HG02973 (cell line): ENCODE results near the gene TYMS.

Experiments
- ATAC-seq: cut with Tn5 transposase; IDR thresholded peaks from one replicate; pipeline ENCODE4 v1.9.1; 2021; ENCODE audit warnings: moderate library complexity; ENCODE audit not compliant: unreplicated experiment

TYMS gene

GRCh38 chr18:644395-645004, 13.0 kb upstream of the TYMS start:
- ATAC-seq, result no peak

- no peak for ATAC-seq
Measured at GRCh38 chr18:647304-647703, 10.1 kb upstream of the TYMS start.

- ATAC-seq, result no peak
Measured at GRCh38 chr18:649341-649740, 8.1 kb upstream of the TYMS start.

- ATAC-seq, result peak; percentile 96
Measured at GRCh38 chr18:650428-650858, 7.0 kb upstream of the TYMS start.

- no peak for ATAC-seq
Measured at GRCh38 chr18:652131-652530, 5.3 kb upstream of the TYMS start.

GRCh38 chr18:653512-653911, 3.9 kb upstream of the TYMS start:
- no peak for ATAC-seq

GRCh38 chr18:654601-655000, 2.9 kb upstream of the TYMS start:
- no peak for ATAC-seq

GRCh38 chr18:655445-655844, 2.0 kb upstream of the TYMS start:
- ATAC-seq, result no peak

- ATAC-seq, result peak; percentile 47
Measured at GRCh38 chr18:658001-658946, 821 bp downstream of the TYMS start.

GRCh38 chr18:658947-659533, 1.6 kb downstream of the TYMS start:
- no peak for ATAC-seq

- ATAC-seq, result no peak
Measured at GRCh38 chr18:659597-659996, 2.1 kb downstream of the TYMS start.

GRCh38 chr18:662197-662596, 4.7 kb downstream of the TYMS start:
- no peak for ATAC-seq

- ATAC-seq, result no peak
Measured at GRCh38 chr18:666177-666576, 8.7 kb downstream of the TYMS start.

GRCh38 chr18:666628-667027, 9.2 kb downstream of the TYMS start:
- ATAC-seq, result no peak

- no peak for ATAC-seq
Measured at GRCh38 chr18:668260-668659, 10.8 kb downstream of the TYMS start.

- no peak for ATAC-seq
Measured at GRCh38 chr18:669077-669476, 11.6 kb downstream of the TYMS start.

- ATAC-seq, result no peak
Measured at GRCh38 chr18:670522-670921, 13.1 kb downstream of the TYMS start.

- no peak for ATAC-seq
Measured at GRCh38 chr18:671405-671804, 14.0 kb downstream of the TYMS start.

GRCh38 chr18:673317-673716, 15.9 kb downstream of the TYMS start:
- no peak for ATAC-seq

GRCh38 chr18:673769-674168, 16.3 kb downstream of the TYMS start:
- ATAC-seq, result no peak

- ATAC-seq, result no peak
Measured at GRCh38 chr18:675307-675706, 17.9 kb downstream of the TYMS start.

- no peak for ATAC-seq
Measured at GRCh38 chr18:676069-676468, 18.6 kb downstream of the TYMS start.
